ENCODE data around the gene TAMM41.
"Not testable (repeated sequence)": the region's sequence is repeated elsewhere in the genome, so short reads cannot be mapped to it uniquely, and the experiment has no call there.

Gene TAMM41

GRCh38 chr3:11759996-11760395 lies 86.7 kb downstream of the TAMM41 start:
- DNase-seq: no peak

- DNase-seq: no peak
Observed at GRCh38 chr3:11757929-11758328, 88.8 kb downstream of the TAMM41 start.

GRCh38 chr3:11757441-11757875 lies 89.2 kb downstream of the TAMM41 start:
- DNase-seq: no peak

- DNase-seq: no peak
Observed at GRCh38 chr3:11755276-11755675, 91.4 kb downstream of the TAMM41 start.

GRCh38 chr3:11752254-11752653 lies 94.4 kb downstream of the TAMM41 start:
- DNase-seq: not testable (repeated sequence)

GRCh38 chr3:11748306-11748705 lies 98.4 kb downstream of the TAMM41 start:
- DNase-seq: not testable (repeated sequence)
